Body of pancreas (tissue), 4 donors: Measurements from ENCODE around the gene SIGLEC8.

ENCODE experiments used
- POLR2A ChIP-seq, 3 donors: fragments of 450-650 bp; IDR thresholded peaks; one replicate each; pipeline ENCODE4 v1.6.1; 2016; ENCODE audit warnings: antibody characterized with exemption in 3 of 3, mild to moderate bottlenecking in 2 of 3
- TF ChIP-seq, protein P1 (sequence below), 7 experiments: fragments of 450-650 bp in 4 of 7; fragments of 200-600 bp in 3 of 7; sonication (generic) in 3 of 7; IDR thresholded peaks; one replicate each; pipeline ENCODE4 v1.5.1; 2016 to 2019; ENCODE audit warnings: antibody characterized with exemption in 7 of 7

DNA sequence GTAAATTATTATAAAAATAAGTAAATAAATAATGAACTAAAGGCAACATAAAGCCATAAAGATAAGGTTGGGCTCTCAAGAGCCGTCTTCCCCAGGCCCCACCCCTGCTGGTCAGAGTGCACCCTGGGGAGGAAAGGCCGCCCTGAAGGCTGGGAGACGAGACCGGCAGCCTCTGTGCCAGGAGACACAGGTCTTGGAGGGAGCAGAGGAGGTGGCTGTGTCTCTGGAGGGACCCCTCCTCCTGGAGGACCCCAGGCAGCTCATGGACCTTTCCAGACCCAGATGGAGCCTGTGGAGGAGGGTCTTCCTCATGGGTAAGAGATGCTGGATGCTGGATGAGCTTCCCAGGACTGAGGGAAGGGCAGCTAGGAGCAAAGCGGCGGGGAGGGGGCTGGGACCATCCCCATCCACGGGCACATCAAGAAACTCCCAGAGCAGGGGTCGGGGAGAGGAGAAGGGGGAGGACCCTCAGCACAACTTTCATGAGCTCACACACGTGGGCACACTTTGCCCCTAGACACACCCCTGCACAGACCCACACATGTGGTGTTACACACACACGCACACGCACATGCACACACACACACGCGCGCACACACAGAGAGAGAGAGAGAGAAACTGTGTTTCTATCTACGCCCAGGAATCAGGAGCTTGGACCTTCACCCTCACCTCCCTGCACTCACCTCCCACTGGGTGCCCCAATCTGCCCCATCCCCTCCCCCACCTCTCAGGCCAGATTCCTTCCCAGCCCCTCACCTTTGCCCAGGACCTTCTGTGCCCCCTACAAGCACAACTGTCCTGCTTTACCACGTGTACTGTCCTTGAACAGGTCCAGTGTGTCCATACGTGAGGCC, 20.4 kb upstream of the SIGLEC8 start, which contains the start of gene CEACAM18:
- TF ChIP-seq, protein P1, sequence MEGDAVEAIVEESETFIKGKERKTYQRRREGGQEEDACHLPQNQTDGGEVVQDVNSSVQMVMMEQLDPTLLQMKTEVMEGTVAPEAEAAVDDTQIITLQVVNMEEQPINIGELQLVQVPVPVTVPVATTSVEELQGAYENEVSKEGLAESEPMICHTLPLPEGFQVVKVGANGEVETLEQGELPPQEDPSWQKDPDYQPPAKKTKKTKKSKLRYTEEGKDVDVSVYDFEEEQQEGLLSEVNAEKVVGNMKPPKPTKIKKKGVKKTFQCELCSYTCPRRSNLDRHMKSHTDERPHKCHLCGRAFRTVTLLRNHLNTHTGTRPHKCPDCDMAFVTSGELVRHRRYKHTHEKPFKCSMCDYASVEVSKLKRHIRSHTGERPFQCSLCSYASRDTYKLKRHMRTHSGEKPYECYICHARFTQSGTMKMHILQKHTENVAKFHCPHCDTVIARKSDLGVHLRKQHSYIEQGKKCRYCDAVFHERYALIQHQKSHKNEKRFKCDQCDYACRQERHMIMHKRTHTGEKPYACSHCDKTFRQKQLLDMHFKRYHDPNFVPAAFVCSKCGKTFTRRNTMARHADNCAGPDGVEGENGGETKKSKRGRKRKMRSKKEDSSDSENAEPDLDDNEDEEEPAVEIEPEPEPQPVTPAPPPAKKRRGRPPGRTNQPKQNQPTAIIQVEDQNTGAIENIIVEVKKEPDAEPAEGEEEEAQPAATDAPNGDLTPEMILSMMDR (IDR thresholded peaks at IDR 0.05) = no peak
- TF ChIP-seq POLR2A (IDR thresholded peaks at IDR 0.05) = no peak
